ENCODE data around the gene CDKN2A. TPM values are rescaled to one million over a fixed set of nuclear protein-coding genes. Genes with fewer than 3 reads are reported as not detected.

The CDKN2A gene
- total and polyA plus RNA-seq, 2 donors (not counting 3 experiments of a cell fraction or from before 2014, with no cell fraction given), result 8.5 to 10.7 TPM

DNA sequence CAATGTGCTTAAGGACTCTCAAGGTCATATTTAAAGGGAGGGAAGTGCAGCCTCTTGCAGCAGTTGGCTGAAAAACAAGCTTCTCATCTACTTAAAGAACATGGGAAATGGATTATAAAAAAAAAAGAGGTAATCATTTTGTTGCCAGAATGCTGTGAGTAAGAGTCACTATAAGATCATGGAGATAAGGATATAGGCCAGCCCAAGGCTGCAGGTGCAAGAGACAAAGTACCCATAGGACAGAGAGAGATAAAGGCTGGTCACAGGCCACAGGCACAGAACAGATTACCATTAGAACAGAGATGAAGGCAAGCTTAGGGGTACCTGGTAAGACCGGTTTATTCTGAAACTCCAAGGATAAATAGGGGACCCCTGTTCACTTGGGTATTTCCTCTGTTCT is 70.5 kb downstream of the CDKN2A start:
- DNase-seq (ENCODE audit: low read depth, low spot score) (no peak), FAIRE-seq (no peak)
- Histone ChIP-seq H3K4me3 (replicated peaks in 1 of 3; ENCODE audit: insufficient read depth in 1 of 3, low read depth in 1 of 3, low read length in 3 of 3) (no peak overlapping the region), H3K4me2 (ENCODE audit: insufficient read depth, low read length) (no peak overlapping the region), H3K9ac (replicated peaks; ENCODE audit: extremely low read depth, insufficient read depth, low read length) (no peak overlapping the region), H3K36me3 (ENCODE audit: control insufficient read depth in 2 of 2, extremely low read depth in 1 of 2, insufficient read depth in 2 of 2, low read length in 2 of 2) (no peaks in the 10 kb centered on the region), H4K20me1 (replicated peaks; ENCODE audit: control insufficient read depth, extremely low read depth, insufficient read depth, low read length) (no peaks in the 10 kb centered on the region), H3K4me1 (ENCODE audit: control insufficient read depth, extremely low read depth, insufficient read depth, low read length) (peaks cover 18% of the 10 kb centered on the region), H3K9me1 (replicated peaks; ENCODE audit: control insufficient read depth, extremely low read depth, insufficient read depth, low read length) (no peaks in the 10 kb centered on the region), H3K27ac (ENCODE audit: insufficient read depth, low read depth, low read length) (no peak overlapping the region), H3K79me2 (ENCODE audit: control insufficient read depth, insufficient read depth, low read length) (no peaks in the 10 kb centered on the region), H3K9me3 (replicated peaks; ENCODE audit: control insufficient read depth, insufficient read depth, low read length) (no peaks in the 10 kb centered on the region), H3K27me3 (ENCODE audit: control insufficient read depth in 2 of 2, insufficient read depth in 2 of 2, low read length in 2 of 2) (no peaks in the 10 kb centered on the region), H2AFZ (ENCODE audit: low read depth, low read length) (no peak overlapping the region)
- intact Hi-C loops (cut with micrococcal nuclease) (no loop called here), dilution Hi-C loops (cut with MboI; ENCODE audit: extremely low pct_ligation_motif_present, low sequenced_read_pairs) (no loop called here)
- TF ChIP-seq JUN (IDR thresholded peaks at IDR 0.05; ENCODE audit: borderline replicate concordance, insufficient read depth, insufficient read length, low read depth), result no peak
- peak; percentile 55 for TF ChIP-seq GATA2 (IDR thresholded peaks at IDR 0.05; ENCODE audit: insufficient read depth, insufficient read length, low read depth, low read length)
- ChIA-PET CTCF (interaction anchor here (1.0 to 1.3 kb wide), 4 partner anchors 9 to 45 kb away, joined by 3 to 4 read pairs (median 3); no protein-coding TSS in a partner anchor), POLR2A (no interaction called here)
- BruUV-seq (replicated peaks), result no TSS peak

GRCh38 chr9:21919377-21920362 is 74.5 kb downstream of the CDKN2A start:
- FAIRE-seq (peak; percentile 88), DNase-seq (ENCODE audit: low read depth, low spot score) (peak; percentile 95)
- POLR2A ChIA-PET, result no interaction called here
- Histone ChIP-seq H3K4me2 (ENCODE audit: insufficient read depth, low read length) (peak overlapping the region; percentile 68), H3K36me3 (ENCODE audit: control insufficient read depth in 2 of 2, extremely low read depth in 1 of 2, insufficient read depth in 2 of 2, low read length in 2 of 2) (no peaks in the 10 kb centered on the region), H3K79me2 (ENCODE audit: control insufficient read depth, insufficient read depth, low read length) (no peaks in the 10 kb centered on the region), H3K9ac (replicated peaks; ENCODE audit: extremely low read depth, insufficient read depth, low read length) (no peak overlapping the region), H3K4me3 (replicated peaks in 1 of 3; ENCODE audit: insufficient read depth in 1 of 3, low read depth in 1 of 3, low read length in 3 of 3) (no peak overlapping the region), H3K4me1 (ENCODE audit: control insufficient read depth, extremely low read depth, insufficient read depth, low read length) (peaks cover 18% of the 10 kb centered on the region), H3K27me3 (ENCODE audit: control insufficient read depth in 2 of 2, insufficient read depth in 2 of 2, low read length in 2 of 2) (no peaks in the 10 kb centered on the region), H3K9me3 (replicated peaks; ENCODE audit: control insufficient read depth, insufficient read depth, low read length) (no peaks in the 10 kb centered on the region), H2AFZ (ENCODE audit: low read depth, low read length) (no peak overlapping the region), H3K27ac (ENCODE audit: insufficient read depth, low read depth, low read length) (peak overlapping the region; percentile 24), H4K20me1 (replicated peaks; ENCODE audit: control insufficient read depth, extremely low read depth, insufficient read depth, low read length) (no peaks in the 10 kb centered on the region), H3K9me1 (replicated peaks; ENCODE audit: control insufficient read depth, extremely low read depth, insufficient read depth, low read length) (no peaks in the 10 kb centered on the region)
- BruUV-seq (replicated peaks), result no TSS peak
- dilution Hi-C loops (cut with MboI; ENCODE audit: extremely low pct_ligation_motif_present, low sequenced_read_pairs), result no loop called here
- TF ChIP-seq MYC (IDR thresholded peaks at IDR 0.05; ENCODE audit: low read depth, low read length) (peak; percentile 27), JUN (IDR thresholded peaks at IDR 0.05; ENCODE audit: borderline replicate concordance, insufficient read depth, insufficient read length, low read depth) (peak; percentile 62), GATA2 (IDR thresholded peaks at IDR 0.05; ENCODE audit: insufficient read depth, insufficient read length, low read depth, low read length) (peak; percentile 84), FOS (IDR thresholded peaks at IDR 0.05; ENCODE audit: borderline replicate concordance, insufficient read depth, low read length) (peak; percentile 84), POLR2AphosphoS5 (IDR thresholded peaks at IDR 0.05; ENCODE audit: insufficient read depth, low read depth, low read length) (peak; percentile 72)
- TF ChIP-seq, protein P1, sequence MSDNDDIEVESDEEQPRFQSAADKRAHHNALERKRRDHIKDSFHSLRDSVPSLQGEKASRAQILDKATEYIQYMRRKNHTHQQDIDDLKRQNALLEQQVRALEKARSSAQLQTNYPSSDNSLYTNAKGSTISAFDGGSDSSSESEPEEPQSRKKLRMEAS (IDR thresholded peaks at IDR 0.05; ENCODE audit: insufficient read depth, insufficient read length), result no peak
- intact Hi-C loops (cut with micrococcal nuclease), result loop anchor here (1.0 to 2.0 kb wide), 3 partner anchors 46 to 83 kb away; no protein-coding TSS in a partner anchor
- CTCF ChIA-PET, result interaction anchor here (0.9 to 2.7 kb wide), 19 partner anchors 11 to 533 kb away, joined by 3 to 11 read pairs (median 4); no protein-coding TSS in a partner anchor

Data from endothelial cell of umbilical vein (primary cell).